ENCODE results near the gene TUBB2A. TPM values are rescaled to one million over a fixed set of nuclear protein-coding genes. Genes with fewer than 3 reads are reported as not detected.

Gene TUBB2A
- total RNA-seq, 4 donors from 2014 or later: 37.5 to 100 (median 68.0) TPM

DNA sequence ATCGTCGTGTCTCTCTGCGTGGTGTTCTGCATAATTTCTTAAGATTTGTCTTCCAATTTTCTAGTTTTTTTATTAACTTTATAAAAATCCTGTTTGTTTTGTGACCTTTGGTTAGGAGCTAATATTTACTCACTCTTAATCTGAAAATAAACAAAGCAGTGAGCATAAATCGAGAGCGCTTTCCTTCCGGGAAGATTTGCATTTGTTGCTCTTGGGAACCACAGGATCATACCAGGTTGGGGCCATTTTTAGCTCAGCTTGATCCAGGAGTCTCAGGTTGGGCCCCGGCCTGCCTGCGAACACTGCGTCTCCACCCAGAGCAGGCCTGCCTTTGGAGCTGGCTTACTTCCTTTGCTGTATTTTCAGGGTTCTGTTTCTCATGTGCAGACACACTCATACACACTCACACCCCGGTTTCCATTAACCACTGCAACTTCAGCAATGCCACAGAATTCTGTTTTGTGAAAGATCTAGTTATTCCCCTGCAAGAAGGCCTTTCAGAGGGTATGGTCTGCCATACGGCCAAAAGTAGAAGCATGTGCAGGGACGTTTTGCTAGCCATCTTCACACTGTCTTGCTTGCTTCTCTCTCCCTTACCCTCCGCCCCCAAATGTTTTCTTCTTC is 21.6 kb downstream of the TUBB2A start:
- WGBS, 2 donors: 88 to 93% methylated on average over 13 of the region's 13 CpGs
- no peak overlapping the region for H3K4me3 ChIP-seq
- DNase-seq (ENCODE audit: low spot score in 2 of 2): no peak
- no peaks in the 10 kb centered on the region for H3K27me3 ChIP-seq
- no peaks in the 10 kb centered on the region for H3K9me3 ChIP-seq
- peaks cover 0 to 85% (median 5%) of the 10 kb centered on the region in 3 donors for H3K36me3 ChIP-seq
- TF ChIP-seq, protein P1, sequence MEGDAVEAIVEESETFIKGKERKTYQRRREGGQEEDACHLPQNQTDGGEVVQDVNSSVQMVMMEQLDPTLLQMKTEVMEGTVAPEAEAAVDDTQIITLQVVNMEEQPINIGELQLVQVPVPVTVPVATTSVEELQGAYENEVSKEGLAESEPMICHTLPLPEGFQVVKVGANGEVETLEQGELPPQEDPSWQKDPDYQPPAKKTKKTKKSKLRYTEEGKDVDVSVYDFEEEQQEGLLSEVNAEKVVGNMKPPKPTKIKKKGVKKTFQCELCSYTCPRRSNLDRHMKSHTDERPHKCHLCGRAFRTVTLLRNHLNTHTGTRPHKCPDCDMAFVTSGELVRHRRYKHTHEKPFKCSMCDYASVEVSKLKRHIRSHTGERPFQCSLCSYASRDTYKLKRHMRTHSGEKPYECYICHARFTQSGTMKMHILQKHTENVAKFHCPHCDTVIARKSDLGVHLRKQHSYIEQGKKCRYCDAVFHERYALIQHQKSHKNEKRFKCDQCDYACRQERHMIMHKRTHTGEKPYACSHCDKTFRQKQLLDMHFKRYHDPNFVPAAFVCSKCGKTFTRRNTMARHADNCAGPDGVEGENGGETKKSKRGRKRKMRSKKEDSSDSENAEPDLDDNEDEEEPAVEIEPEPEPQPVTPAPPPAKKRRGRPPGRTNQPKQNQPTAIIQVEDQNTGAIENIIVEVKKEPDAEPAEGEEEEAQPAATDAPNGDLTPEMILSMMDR (IDR thresholded peaks at IDR 0.05): no peak
- no peak overlapping the region for H3K27ac ChIP-seq
- peaks cover 0 to 11% (median 7%) of the 10 kb centered on the region in 4 donors for H3K4me1 ChIP-seq

DNA sequence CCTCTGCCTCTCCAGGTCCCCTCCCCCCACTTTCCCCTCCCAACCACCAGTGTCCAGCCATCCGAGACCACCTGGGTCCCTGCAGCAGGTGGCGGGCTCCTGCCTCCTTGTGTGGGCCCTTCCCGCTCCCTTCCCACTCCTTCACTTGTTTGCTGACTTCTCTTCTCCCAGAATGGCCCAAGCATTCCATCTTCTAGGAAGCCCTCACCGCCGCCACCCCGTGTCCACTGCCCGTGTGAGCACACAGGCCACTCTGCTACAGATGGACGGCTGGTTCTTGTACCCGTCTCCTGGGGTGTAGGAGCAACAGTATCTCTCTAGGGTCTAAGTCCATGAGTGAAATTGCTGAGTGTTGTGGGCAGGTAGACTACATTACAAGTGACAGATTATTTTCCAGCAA is 23.8 kb downstream of the TUBB2A start:
- Histone ChIP-seq H3K9me3 (no peaks in the 10 kb centered on the region), H3K27me3 (no peaks in the 10 kb centered on the region), H3K4me1 (peaks cover 0 to 2% (median under 1%) of the 10 kb centered on the region in 4 donors), H3K27ac (no peak overlapping the region), H3K36me3 (peaks cover 0 to 86% (median 5%) of the 10 kb centered on the region in 3 donors), H3K4me3 (no peak overlapping the region)
- DNase-seq (ENCODE audit: low spot score in 2 of 2): no peak
- TF ChIP-seq, protein P1 (IDR thresholded peaks at IDR 0.05): no peak
- TF ChIP-seq POLR2A (IDR thresholded peaks at IDR 0.05): no peak
- no peak for TF ChIP-seq EP300 (IDR thresholded peaks at IDR 0.05)
- 89 to 91% methylated on average over 9 of the region's 9 CpGs for WGBS, 2 donors

DNA sequence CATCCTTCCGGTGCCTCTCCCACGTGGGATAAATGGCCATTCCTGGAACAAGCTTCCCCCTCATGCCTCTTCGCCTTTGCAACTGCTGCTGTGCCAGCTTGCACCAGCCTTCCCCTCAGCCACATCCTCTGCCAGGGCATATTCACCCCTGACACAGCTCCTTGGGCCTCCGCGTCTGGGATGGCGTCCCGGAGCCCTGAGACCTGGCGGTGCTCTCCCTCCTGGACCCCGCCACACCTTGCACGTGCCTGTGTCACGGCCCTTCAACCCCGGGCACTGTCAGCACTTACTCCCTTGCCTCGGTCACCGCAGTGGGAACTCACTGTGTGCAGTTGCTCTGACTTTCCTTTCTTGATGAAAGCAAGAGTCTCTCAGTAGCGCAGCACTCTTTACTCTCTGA is 25.6 kb downstream of the TUBB2A start:
- no peak for DNase-seq (ENCODE audit: low spot score in 2 of 2)
- Histone ChIP-seq H3K27me3 (no peaks in the 10 kb centered on the region), H3K9me3 (no peaks in the 10 kb centered on the region), H3K27ac (no peak overlapping the region), H3K4me3 (no peak overlapping the region), H3K36me3 (peaks cover 0 to 71% (median 0%) of the 10 kb centered on the region in 3 donors), H3K4me1 (no peaks in the 10 kb centered on the region)
- WGBS, 2 donors: 91 to 93% methylated on average over 15 of the region's 15 CpGs
- TF ChIP-seq, protein P1 (IDR thresholded peaks at IDR 0.05): no peak
- TF ChIP-seq EP300 (IDR thresholded peaks at IDR 0.05): no peak
- no peak for TF ChIP-seq POLR2A (IDR thresholded peaks at IDR 0.05)

GRCh38 chr6:3128356-3129108 is 28.8 kb downstream of the TUBB2A start:
- H3K4me1 ChIP-seq: peaks cover 0 to 3% (median 0%) of the 10 kb centered on the region in 4 donors
- WGBS, 2 donors: 93 to 94% methylated on average over 15 of the region's 15 CpGs
- TF ChIP-seq POLR2A (IDR thresholded peaks at IDR 0.05) (no peak), EP300 (IDR thresholded peaks at IDR 0.05) (no peak)
- TF ChIP-seq, protein P1 (IDR thresholded peaks at IDR 0.05): no peak
- DNase-seq (ENCODE audit: low spot score in 2 of 2): no peak
- no peaks in the 10 kb centered on the region for H3K9me3 ChIP-seq
- H3K27me3 ChIP-seq: no peaks in the 10 kb centered on the region
- H3K4me3 ChIP-seq: no peak overlapping the region
- H3K27ac ChIP-seq: no peak overlapping the region
- peaks cover 0 to 53% (median 0%) of the 10 kb centered on the region in 3 donors for H3K36me3 ChIP-seq

GRCh38 chr6:3125815-3126214 is 31.5 kb downstream of the TUBB2A start:
- WGBS, 2 donors: 33 to 38% methylated on average over 2 of the region's 2 CpGs
- Histone ChIP-seq H3K27ac (peak overlapping the region in 1 of 4 donors; percentile 12), H3K27me3 (no peaks in the 10 kb centered on the region), H3K4me3 (no peak overlapping the region), H3K9me3 (no peaks in the 10 kb centered on the region), H3K4me1 (peaks cover 0 to 13% (median 0%) of the 10 kb centered on the region in 4 donors), H3K36me3 (peaks cover 0 to 26% (median 0%) of the 10 kb centered on the region in 3 donors)
- TF ChIP-seq POLR2A (IDR thresholded peaks at IDR 0.05) (no peak), EP300 (IDR thresholded peaks at IDR 0.05) (no peak)
- TF ChIP-seq, protein P1 (IDR thresholded peaks at IDR 0.05): no peak
- no peak for DNase-seq (ENCODE audit: low spot score in 2 of 2)

All from tibial nerve (tissue), 4 donors.